Cortex of kidney (tissue), 1 donor: Measurements from ENCODE around the gene TRIM24.

Source experiments
- DNase-seq: peaks from one replicate; lab custom pipeline; 2025; lab: John Stamatoyannopoulos, UW

TRIM24 gene

DNA sequence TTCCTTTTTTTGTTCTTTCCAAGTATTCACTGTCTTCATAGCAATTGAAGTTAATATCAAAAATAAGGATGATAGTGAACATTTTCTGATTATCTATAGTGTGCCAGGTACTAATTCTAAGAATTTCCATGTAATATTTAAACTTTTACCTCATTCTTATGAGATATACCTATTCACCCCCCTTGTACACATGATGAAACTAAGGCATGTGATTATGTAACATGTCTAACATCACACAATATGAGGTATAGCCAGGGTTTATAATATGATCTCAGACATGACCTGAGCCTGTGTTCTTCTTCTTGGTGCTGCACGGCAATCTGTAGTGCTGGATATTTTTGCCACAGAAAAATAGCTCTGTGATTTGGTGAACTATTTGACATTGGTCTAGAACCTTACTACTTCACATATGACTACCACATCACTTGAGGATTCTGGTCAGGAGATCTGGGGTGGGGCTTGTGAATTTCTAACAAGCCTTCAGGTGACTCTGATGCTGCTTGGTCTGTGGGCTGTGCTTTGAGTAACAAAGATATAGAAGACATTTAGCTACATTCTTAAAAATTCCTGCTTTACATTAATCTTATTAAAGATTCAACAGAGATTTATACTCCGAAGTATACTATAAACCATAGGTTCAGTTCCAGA, 79.1 kb downstream of the TRIM24 start:
- DNase-seq: no peak

DNA sequence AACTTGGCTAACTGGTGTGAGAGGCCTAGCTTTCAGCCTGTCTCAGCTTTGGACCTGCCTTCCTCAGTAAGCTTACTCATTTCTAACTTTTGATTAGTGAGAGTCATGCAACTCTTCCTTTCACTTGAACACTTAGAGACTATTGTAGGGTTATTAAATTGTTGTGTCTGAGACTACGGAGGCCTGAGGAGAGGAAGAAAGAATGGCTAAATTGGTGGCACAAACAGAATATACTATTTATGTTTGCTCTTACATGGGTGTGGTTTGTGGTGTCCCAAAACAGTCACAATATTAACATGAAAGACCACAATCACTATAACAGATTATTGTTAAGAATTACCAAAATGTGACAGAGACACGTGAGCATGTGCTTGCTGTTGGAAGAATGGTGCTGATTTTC, 82.1 kb downstream of the TRIM24 start:
- DNase-seq: no peak

DNA sequence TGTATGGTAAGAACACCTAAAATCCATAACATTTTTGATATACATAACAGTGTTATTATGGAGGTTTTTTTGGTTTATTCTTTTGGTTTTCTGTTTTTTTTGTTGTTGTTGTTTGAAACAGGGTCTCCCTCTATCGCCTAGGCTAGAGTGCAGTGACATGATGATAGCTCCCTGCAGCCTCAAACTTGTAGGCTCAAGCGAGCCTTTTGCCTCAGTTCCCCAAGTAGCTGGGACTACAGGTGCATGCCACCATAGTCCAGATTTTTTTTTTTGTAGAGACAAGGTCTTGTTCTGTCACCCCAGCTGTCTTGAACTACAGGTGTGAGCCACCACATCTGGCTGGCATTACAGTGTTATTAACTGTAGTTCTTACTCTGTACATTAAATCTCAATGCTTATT, 83.7 kb downstream of the TRIM24 start:
- DNase-seq: no peak

DNA sequence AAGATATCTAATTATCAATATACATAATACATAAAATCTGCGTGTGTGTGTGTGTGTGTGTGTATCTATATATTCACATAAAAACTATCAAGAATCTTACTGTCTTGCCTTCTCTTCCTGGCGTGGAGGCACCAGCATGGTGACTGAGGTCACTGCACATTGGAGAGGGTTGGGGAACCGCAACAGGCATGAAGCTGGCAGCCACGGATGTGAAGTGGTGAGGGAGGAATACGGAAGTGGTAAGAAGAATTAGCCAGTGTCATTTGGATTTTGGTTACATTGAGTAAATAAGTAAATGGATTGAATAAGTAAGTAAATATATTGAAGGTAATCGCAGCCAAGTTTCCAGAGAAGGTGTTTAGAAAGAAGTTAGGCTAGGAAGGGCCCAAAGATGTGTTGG, 85.1 kb downstream of the TRIM24 start:
- no peak for DNase-seq

DNA sequence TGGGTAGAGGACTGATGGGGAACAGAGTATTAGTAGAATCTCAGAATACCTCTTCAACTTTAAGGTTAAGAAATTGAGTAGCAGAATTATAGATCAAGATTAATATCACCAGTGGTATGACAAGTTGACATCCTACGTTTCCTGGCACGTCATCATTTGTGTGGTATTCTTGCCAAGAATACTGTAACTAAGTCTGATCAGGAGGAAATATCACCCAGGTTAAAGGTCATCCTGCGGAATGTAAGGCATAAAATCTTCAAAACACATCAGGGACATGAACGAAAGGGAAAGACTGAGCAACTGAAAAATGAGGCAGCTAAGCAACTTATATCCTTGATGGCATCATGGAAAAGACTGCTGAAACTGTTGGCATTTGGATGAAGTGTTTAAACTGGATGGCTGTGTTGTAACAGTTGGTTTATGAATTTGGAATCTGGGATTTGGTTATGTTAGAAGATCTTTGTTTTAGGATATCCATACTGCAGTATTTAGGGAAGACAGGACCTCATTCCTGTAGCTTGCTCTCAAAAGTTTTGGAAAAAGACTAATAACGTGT, 86.1 kb downstream of the TRIM24 start:
- no peak for DNase-seq

DNA sequence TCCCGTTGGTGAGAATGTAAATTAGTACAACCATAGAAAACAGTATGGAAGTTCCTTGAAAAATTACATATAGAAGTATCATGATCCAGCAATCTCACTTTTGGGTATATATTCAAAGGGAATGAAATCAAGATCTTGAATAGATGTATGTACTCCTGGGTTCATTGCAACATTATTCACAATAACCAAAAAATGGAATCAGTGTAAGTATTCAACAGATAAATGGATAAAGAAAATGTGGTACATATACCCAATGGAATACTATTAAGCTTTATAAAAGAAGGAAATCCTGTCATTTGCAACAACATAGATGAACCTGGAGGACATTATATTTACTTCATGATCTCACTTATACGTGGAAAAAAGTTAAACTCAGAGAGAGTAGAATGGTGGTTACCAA, 86.8 kb downstream of the TRIM24 start:
- DNase-seq: no peak

DNA sequence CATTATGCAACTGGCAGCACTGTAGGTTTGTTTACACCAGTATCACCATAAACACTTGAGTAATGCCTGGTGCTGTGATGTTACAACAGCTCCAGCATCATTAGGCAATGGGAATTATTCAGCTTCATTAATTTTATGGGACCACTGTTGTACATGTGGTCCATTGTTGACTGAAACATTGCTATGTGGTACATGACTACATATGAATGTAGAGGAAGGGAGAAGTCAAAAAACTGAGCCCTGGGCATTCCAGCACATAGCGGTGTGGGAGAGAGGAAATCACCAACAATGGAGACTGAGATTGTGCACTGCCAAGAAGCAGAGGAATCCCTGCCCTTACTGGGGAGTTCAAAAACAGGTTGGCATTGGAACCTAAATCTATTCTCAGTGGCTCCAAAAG, 89.0 kb downstream of the TRIM24 start:
- DNase-seq: no peak

DNA sequence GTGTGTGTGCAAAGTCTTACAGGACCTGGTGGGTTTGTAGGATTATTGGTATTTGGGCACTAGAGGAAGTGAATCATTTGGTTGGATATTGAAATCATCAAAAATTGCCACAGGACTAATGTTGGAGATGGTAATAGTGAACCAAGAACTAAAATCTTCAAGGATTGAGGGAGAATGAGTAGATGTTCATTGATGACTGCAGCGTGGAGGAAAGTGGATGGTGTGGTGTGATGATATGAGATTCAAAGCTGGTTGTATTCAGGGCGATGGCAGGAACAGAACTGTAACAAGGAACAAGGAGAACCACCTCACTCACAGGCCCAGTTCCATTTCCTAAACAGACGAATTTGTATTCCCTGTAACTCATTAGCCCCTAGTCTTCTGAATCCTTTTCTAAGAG, 90.3 kb downstream of the TRIM24 start:
- no peak for DNase-seq

DNA sequence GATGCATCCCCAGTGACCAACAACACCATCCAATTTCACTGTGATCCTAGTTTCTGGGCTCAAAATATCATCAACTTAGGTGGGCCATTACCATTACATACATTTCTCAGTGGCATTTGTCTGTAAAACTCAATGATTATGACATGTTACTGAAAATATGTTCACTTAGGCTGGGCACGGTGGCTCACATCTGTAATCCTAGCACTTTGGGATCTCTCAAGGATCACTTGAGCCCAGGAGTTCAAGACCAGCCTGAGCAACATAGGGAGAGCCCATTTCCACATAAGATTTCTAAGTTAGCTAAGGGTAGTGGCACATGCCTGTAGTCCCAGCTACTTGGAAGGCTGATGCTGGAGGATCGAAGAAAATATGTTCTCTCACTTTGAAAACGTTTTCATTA, 91.0 kb downstream of the TRIM24 start:
- no peak for DNase-seq

DNA sequence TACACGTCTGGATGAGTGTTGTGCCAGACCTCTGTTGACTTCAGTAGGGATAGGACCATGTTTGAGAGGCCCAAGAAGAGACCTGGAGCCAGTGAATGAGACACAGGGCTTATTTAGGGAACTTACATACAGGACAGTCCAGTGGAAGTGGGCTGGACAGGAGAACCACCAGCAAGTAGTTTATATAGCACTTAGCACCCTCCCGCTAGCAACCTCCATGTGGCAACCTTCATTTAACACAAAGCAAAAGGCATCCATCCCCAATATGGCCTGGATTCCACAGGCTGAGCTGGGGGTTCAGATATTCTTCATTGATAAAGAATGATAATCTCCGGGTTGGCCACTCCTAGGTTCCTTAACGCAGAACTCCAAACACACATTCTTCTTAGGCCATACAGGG, 93.7 kb downstream of the TRIM24 start:
- no peak for DNase-seq

DNA sequence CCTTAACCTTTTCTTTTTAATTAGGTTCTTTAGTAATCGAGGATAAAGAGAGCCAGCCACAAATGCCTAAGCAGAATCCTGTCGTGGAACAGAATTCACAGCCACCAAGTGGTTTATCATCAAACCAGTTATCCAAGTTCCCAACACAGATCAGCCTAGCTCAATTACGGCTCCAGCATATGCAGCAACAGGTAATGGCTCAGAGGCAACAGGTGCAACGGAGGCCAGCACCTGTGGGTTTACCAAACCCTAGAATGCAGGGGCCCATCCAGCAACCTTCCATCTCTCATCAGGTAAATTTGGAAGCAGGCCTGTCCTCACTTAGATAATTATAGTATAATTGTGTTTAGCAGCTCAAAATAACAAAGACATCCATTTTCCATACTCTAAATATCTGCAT, 94.6 kb downstream of the TRIM24 start:
- no peak for DNase-seq

DNA sequence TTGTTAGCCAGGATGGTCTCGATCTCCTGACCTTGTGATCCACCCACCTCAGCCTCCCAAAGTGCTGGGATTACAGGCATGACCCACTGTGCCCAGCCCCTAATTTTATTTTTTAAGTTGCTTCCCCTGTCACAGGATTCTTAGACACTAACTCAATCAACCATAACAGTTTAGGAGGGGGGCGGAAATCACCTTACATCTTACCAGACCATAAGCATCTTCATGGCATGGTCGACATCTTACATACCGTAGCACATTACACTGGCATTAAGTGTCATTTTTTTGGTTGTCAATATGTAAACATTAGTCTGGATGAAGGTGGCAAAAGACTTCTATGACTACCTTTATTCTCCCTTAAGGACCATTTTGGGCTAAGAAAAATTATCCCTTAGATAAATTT, 95.6 kb downstream of the TRIM24 start:
- no peak for DNase-seq

DNA sequence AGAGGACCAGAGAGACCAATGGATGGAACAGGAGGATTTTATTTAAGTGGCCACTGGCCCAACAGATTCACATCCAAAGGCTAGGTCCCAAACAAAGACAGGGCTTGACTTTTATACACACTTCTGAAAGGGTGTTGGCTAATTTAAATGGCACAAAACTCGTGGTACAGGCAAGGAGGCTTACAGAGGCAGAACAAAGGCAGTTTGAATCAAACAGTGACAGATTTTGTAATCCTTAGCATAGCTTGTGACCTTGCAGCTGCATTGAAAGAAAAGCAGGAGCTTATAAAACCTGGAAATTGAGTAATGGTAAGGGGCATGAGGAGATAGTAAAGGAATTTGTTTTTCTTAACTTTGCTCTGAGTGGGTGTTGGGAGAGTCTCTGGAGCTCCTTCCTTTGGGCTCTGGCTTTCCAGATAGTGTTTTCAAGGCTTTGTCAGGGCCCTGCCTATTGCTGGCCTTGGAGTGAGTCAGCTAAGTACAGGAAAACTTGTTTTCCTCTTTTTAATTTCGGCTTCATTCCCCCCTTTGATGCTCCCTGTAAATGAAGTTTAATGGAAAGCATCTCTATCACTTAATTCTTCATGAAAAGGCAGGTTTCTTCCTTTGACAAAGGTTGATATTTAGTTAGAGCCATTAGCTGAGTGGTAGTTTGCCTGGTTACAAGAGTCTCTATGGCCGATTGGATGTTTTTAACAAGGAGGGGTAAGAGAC, 96.9 kb downstream of the TRIM24 start:
- no peak for DNase-seq

DNA sequence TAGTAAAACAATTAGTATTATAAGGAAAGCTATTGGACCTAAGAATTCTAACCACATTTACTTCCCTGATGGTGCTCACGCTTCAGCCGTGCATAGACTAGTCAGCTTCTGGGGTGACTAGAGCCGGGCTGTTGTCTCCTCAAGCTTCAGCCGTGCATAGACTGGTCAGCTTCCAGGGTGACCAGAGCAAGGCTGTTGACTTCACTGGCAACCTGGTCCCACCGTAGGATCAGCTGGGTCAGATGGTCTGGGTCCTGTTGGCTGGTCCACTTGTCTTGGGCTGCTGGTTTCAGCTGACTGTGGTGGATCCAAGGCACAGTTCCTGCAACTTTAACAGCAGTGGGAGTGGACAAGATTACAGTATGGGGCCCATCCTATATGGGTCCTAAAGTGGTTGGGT, 99.4 kb downstream of the TRIM24 start:
- no peak for DNase-seq

DNA sequence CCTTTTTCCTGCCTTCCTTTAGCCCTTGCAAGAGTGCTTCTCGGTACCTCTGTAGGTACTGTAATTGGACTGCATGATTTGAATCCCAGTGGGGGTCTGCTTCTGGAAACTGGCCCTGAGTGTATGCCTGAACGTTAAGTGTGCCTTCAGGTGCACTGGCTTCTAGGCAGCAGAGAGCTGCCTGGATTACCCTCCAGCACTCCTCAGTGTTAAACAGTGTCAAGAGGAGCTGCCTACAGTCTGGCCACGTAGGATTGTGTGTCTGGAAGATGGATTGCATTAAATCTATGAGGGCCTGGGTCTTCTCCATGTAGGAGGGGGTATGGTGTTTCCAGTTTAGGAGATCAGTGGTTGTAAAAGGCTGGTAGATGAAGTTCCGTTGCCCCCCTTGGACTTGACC, 103.7 kb downstream of the TRIM24 start:
- DNase-seq: no peak

DNA sequence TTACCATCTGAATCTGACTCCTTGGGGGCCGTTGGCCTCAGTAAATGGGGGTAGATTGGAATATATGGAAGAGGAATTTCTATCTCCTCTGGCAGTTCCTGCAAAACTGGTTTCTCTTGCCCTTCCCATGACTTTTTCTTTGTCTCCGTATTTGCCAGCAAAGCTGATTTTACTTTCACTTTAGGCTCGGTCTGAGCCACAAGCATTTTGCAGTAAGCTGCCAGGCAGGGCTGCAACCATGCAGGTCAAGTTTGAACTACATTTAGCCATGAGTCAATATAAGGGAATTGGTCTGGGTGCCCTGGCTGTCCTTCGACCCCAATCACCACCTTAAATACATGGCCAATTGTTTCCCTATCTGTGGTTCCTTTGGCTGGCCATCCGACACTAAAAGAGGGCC, 104.3 kb downstream of the TRIM24 start:
- DNase-seq: no peak

DNA sequence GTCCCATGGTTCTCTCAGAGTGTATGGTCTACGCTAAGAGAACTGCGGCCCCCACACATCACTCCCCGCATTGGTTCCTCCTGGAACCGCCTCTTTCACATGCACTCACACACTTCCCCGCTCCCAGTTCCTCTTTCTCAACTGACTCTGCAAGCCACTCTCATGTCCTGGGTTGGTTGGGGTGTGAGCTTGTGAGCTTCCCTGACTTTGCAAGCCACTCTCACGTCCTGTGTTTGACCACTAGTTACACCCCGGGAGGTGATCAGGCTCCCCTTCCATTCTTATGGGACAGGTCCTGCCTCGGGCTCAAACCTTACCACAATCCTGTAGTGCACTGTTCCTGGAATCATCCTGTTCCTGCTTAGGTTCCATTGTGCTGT, 105.0 kb downstream of the TRIM24 start:
- no peak for DNase-seq

DNA sequence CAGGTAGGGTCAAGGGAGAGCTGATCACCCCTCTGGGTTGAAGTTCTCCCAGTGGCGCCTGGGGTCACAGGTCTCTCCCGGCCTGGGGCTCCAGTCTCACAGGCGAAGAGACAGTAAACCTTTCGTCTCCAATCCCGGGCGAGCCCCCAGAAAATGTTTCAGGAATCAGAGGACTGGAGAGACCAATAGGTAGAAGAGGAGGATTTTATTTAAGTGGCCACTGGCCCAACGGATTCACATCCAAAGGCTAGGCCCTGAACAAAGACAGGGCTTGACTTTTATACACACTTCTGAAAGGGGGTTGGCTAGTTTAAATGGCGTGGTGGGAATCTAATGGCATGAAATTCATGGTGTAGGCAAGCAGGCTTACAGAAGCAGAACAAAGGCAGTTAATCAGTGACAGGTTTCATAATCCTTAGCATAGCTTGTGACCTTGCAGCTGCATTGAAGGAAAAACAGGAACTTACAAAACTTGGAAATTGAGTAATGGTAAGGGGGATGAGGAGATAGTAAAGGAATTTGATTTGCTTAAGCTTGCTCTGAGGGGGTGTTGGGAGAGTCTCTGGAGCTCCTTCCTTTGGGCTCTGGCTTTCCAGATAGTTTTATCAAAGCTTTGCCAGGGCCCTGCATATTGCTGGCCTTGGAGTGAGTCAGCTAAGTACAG, 105.5 kb downstream of the TRIM24 start:
- no peak for DNase-seq

DNA sequence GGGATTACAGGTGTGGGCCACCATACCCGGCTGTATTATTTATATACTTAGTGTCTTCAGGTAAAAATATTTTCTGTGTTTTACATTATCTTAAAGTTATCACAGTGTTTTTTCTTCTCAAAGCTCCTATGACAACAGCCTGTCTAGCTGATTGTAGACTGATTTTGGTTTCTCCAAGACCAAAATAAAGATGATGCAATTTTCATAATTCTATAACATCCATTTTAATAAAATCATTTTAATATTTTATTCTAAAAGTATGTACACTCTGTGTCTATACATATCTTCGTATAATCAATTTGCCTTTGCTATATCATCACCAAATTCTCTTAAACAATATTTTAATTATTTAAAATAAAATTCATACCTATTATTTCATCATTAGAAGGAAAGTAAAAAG, 108.6 kb downstream of the TRIM24 start:
- no peak for DNase-seq

DNA sequence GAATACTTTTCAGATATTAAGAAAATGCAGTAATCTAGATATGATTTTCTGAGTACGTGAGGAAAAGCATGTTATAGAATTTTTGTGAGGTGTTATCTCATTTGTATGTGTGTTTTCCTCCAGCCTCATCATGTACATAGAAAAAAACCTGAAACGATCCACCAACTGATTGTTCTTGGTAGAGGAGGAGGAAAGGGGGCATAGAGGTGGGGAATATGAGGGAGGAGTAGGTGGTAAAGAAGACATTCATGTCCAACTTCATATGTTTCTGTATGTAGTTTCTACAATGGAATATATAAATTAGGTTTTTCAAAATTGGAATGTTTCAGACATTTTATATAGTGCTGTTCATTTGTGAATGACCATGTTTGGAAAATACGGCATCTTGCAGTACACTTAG, 109.4 kb downstream of the TRIM24 start:
- DNase-seq: no peak

DNA sequence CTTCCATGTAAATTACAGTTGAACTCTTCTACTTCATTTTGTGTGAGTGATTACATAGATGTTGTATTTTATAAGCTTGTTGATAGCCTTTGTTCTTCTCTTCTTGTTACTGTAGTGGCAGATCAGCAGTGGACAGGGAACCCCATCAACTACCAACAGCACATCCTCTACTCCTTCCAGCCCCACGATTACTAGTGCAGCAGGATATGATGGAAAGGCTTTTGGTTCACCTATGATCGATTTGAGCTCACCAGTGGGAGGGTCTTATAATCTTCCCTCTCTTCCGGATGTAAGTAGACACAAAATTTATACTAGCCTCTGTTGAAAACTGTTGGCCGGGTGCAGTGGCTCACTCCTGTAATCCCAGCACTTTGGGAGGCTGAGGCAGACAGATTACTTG, 110.7 kb downstream of the TRIM24 start:
- no peak for DNase-seq

DNA sequence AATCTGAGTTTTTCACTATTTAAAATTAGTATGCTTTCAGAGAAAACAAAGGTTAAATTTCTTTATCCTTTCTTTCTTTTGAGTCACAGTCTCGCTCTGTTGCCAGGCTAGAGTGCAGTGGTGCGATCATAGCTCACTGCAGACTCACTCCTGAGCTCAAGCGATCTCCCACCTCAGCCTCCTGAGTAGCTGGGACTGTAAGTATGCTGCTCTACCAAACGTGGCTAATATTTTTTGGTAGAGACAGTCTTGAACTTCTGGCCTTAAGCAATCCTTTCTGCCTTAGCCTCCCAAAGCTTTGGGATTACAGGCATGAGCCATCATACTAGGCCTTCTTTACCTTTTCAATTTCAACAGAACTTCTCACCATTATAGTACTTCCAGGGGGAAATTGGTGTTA, 113.7 kb downstream of the TRIM24 start:
- DNase-seq: no peak

DNA sequence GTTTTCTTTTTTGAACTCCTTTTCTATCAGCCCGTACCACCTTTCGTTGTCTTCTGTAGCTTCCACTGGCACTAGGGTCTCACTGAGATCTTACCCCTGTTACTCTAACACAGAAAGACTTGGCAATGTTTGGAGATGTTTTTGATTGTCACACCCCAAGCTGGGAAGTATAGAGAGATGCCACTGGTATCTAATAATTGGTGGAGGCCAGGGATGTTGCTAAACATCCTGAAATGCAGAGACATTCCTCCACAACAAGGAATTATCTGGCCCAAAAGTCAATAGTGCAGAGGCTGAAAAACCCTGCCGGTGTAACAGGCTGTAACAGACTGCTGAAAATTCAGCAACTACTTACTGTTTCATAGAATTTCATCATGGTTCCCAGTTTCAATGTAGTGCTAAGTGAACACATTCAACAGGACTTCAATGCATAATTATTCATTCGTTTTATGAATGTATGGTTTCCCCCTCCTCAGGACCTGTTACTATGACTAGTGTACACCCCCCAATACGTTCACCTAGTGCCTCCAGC, 115.9 kb downstream of the TRIM24 start:
- no peak for DNase-seq
